Keratinocyte (primary cell): ENCODE results near the gene CACNA1H.

Source experiments
- CTCF ChIP-seq, 3 experiments: IDR thresholded peaks in 1 of 3; conservative IDR thresholded peaks in 1 of 3; optimal IDR thresholded peaks in 1 of 3; 2 replicates in 2 of 3; 3 replicates in 1 of 3; pipeline versions ENCODE3 to v1.5.1; 2011; ENCODE audit warnings: low read length in 3 of 3, mild to moderate bottlenecking in 3 of 3, moderate library complexity in 2 of 3, control low read depth in 1 of 3, inconsistent platforms in 1 of 3; ENCODE audit not compliant: insufficient read depth in 2 of 3; ENCODE audit errors: extremely low read depth in 1 of 3
- EZH2 ChIP-seq: IDR thresholded peaks from one replicate; pipeline ENCODE4 v1.6.1; 2012; ENCODE audit warnings: inconsistent platforms, mild to moderate bottlenecking, low read length, moderate library complexity

DNA sequence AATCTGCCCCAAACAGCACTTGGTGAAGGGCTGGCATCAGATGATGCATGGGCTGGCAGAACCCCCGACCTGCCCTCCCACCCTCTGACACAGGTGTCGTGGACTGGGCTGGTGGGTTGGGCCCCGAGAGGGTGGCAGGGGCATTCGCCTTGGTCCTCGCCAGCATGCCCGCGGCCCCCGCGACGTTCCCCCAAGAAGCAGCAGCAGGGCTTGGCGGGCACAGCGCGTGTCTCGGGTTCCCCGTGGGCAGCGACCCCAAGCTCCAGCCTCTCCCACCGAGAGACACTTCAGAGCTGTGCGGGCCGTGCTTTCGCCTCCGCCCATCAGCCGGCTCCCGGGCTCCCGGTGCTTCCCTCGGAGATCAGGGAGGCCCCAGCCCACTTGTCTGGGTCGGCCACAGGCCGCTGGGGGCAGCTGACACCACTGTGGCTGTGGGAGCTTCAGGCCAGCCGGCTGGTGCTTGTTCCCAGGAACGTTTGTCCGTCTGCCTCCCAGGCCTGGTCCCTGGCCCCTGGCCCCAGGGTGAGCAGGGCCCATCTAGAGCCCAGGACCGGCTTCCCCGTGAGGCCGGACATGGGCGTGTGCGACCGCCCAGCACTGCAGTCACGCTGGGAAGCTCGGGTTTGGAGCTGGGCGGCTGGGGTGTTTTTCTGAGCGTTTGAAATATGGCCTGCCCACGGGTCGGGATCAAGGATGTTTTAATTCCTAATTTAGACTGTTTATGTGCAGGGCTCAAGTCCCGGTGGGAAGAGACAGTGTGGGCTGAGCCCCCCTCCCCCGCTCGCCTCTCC, 16.6 kb downstream of the CACNA1H start:
- TF ChIP-seq EZH2: no peak
- no peak for TF ChIP-seq CTCF (optimal IDR thresholded peaks at IDR 0.05 in 1 of 3, IDR thresholded peaks at IDR 0.05 in 1 of 3, conservative IDR thresholded peaks at IDR 0.05 in 1 of 3; ENCODE audit: extremely low read depth in 1 of 3, insufficient read depth in 2 of 3, low read length in 3 of 3)
